Activated T-cell treated with anti-CD3 and anti-CD28 coated beads for 1 hour (primary cell): ENCODE data around the gene NOTCH2NLA.
"Not testable (repeated sequence)": the region's sequence is repeated elsewhere in the genome, so short reads cannot be mapped to it uniquely, and the experiment has no call there.

Source experiments
- DNase-seq: peaks from one replicate; pipeline ENCODE4 v3.0.0-alpha.2; 2020; ENCODE audit warnings: low read depth

The NOTCH2NLA gene

DNA sequence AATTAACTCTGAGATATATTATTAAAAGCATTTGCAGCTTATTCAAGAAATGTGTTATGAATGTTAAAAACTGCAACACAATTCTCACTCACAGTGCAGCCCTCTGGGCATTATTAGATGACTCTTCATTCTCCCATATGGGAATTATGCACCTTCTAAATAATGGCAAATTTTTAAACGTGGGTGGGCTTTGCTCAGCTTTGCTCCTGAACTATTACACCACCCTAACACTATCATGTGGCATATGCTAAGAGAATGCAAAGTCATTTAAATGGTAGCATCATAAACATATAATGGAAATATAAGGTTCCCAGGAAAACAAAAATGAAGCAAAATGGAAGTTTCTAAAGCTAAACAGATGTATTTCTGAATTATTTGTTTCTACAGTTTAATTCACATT, 61.5 kb downstream of the NOTCH2NLA start:
- not testable (repeated sequence) for DNase-seq

DNA sequence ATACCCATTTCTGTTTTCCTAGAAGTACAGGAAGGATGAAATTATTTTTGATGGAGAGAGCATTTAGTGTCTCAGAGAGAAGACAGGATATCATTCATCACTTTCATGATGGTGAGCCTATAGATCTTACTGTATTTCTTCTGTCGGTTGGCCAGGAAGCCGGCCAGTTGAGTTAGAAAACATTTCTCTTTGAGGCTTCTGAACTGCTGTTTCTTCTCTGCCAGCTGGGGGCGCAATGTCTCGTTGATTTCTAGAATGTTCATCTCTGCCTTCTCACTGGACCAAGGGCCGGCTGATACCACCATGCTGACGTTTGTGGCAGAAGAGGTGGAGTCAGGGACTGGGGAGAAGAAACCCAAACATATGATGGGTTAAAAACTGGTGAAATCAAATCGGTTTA, 84.4 kb downstream of the NOTCH2NLA start, which contains the start of gene NBPF10:
TSS of gene NBPF10 (minus strand) at position 340 of the 400 bp plus-strand sequence. CDS start at position 305, 35 bp downstream.
- DNase-seq = not testable (repeated sequence)
